Smooth muscle cell (in vitro differentiated cells): Measurements from ENCODE around the gene ALK. TPM values are rescaled to one million over a fixed set of nuclear protein-coding genes. Genes with fewer than 3 reads are reported as not detected.

Experiments
- DNase-seq: peaks from one replicate; lab custom pipeline; 2025; ENCODE audit not compliant: unreplicated experiment; lab: John Stamatoyannopoulos, UW
- H2AFZ ChIP-seq: fragments of 200-600 bp; sonication (generic); 2 replicates; pipeline ENCODE4 v1.6.0; 2016; ENCODE audit warnings: antibody characterized with exemption, low read depth, mild to moderate bottlenecking
- H3F3A ChIP-seq: fragments of 200-600 bp; sonication (generic); 2 replicates; pipeline ENCODE4 v1.6.0; 2017; ENCODE audit warnings: antibody characterized with exemption, low read depth
- H3K27ac ChIP-seq: fragments of 200-600 bp; sonication (generic); 2 replicates; pipeline ENCODE4 v1.5.1; 2016; ENCODE audit warnings: low read depth, mild to moderate bottlenecking
- H3K27me3 ChIP-seq: fragments of 200-600 bp; sonication (generic); 2 replicates; pipeline ENCODE4 v1.6.1; 2016; ENCODE audit warnings: low read depth, mild to moderate bottlenecking
- H3K36me3 ChIP-seq: fragments of 200-600 bp; sonication (generic); 2 replicates; pipeline ENCODE4 v1.5.1; 2016; ENCODE audit warnings: low read depth
- H3K4me1 ChIP-seq: fragments of 200-600 bp; sonication (generic); 2 replicates; pipeline ENCODE4 v1.5.1; 2016; ENCODE audit warnings: low read depth
- H3K4me2 ChIP-seq: fragments of 200-600 bp; sonication (generic); 2 replicates; pipeline ENCODE4 v1.6.0; 2016; ENCODE audit warnings: mild to moderate bottlenecking
- H3K4me3 ChIP-seq: fragments of 200-600 bp; sonication (generic); 2 replicates; pipeline ENCODE4 v1.5.1; 2016; ENCODE audit warnings: mild to moderate bottlenecking
- H3K79me2 ChIP-seq: fragments of 200-600 bp; sonication (generic); 2 replicates; pipeline ENCODE4 v1.6.0; 2016; ENCODE audit warnings: low read depth, mild to moderate bottlenecking
- H3K9ac ChIP-seq: fragments of 200-600 bp; sonication (generic); 2 replicates; pipeline ENCODE4 v1.6.0; 2016; ENCODE audit warnings: low read depth
- H3K9me3 ChIP-seq: fragments of 200-600 bp; sonication (generic); replicated peaks from 2 replicates; pipeline ENCODE4 v1.5.1; 2016; ENCODE audit warnings: low read depth
- H4K20me1 ChIP-seq: fragments of 200-600 bp; sonication (generic); 2 replicates; pipeline ENCODE4 v1.6.0; 2016; ENCODE audit warnings: low read depth
- WGBS: methylation state at CpG from one replicate; pipeline ENCODE4 v1.1.7; 2016; ENCODE audit warnings: low lambda C conversion rate; 5-methylcytosine and 5-hydroxymethylcytosine counted together
- polyA plus RNA-seq: library from polyadenylated mRNA; unstranded; fragments of >200 nt; fragmentation: Nextera tagmentation; extraction: Ambion mirVana; gene quantifications from 2 replicates; pipeline ENCODE4 v1.2.1, GENCODE V29; 2016
- total RNA-seq: library from RNA; depleted of rRNA; stranded (reverse); fragments of >200 nt; gene quantifications from 2 replicates; pipeline ENCODE4 v1.2.3, GENCODE V29; 2014
- TF ChIP-seq, protein P1 (sequence below): fragments of 200-600 bp; sonication (generic); IDR thresholded peaks from 2 replicates; pipeline ENCODE4 v1.5.1; 2017; ENCODE audit warnings: borderline replicate concordance, mild to moderate bottlenecking, antibody characterized with exemption; ENCODE audit not compliant: insufficient read depth, poor library complexity, severe bottlenecking

Gene ALK
- total and polyA plus RNA-seq, 2 experiments from 2014 or later: 0.13 to 0.19 TPM

DNA sequence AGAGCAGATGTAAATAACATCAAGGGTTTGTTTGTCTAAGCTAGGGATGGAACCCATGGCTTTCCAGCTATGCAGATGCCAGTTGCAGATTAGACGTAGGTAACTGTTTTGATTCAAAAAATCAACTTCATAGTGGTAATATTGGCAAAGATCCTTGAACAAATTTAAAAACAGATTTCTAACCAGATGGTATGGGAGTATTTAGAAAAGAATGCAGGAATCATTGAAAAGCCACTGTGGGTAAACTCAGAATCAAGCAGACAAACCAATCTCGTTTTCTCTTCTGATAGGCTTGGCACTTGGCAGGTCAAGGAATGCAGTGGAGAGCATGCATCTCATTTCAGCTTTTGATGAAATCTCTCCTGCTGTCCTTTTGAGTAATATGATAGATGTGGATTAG, 428.7 kb downstream of the ALK start:
- WGBS: 63% methylated on average over 2 of the region's 2 CpGs
- H4K20me1 ChIP-seq: no peaks in the 10 kb centered on the region
- no peak overlapping the region for H3K9ac ChIP-seq
- H3K4me1 ChIP-seq: no peaks in the 10 kb centered on the region
- H3F3A ChIP-seq: no peaks in the 10 kb centered on the region
- no peak for DNase-seq
- no peaks in the 10 kb centered on the region for H3K9me3 ChIP-seq
- peaks cover 9% of the 10 kb centered on the region for H3K27me3 ChIP-seq
- TF ChIP-seq, protein P1, sequence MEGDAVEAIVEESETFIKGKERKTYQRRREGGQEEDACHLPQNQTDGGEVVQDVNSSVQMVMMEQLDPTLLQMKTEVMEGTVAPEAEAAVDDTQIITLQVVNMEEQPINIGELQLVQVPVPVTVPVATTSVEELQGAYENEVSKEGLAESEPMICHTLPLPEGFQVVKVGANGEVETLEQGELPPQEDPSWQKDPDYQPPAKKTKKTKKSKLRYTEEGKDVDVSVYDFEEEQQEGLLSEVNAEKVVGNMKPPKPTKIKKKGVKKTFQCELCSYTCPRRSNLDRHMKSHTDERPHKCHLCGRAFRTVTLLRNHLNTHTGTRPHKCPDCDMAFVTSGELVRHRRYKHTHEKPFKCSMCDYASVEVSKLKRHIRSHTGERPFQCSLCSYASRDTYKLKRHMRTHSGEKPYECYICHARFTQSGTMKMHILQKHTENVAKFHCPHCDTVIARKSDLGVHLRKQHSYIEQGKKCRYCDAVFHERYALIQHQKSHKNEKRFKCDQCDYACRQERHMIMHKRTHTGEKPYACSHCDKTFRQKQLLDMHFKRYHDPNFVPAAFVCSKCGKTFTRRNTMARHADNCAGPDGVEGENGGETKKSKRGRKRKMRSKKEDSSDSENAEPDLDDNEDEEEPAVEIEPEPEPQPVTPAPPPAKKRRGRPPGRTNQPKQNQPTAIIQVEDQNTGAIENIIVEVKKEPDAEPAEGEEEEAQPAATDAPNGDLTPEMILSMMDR: no peak
- no peak overlapping the region for H3K4me2 ChIP-seq
- H3K79me2 ChIP-seq: no peaks in the 10 kb centered on the region
- H3K4me3 ChIP-seq: no peak overlapping the region
- no peak overlapping the region for H3K27ac ChIP-seq
- H2AFZ ChIP-seq: no peak overlapping the region
- no peaks in the 10 kb centered on the region for H3K36me3 ChIP-seq

DNA sequence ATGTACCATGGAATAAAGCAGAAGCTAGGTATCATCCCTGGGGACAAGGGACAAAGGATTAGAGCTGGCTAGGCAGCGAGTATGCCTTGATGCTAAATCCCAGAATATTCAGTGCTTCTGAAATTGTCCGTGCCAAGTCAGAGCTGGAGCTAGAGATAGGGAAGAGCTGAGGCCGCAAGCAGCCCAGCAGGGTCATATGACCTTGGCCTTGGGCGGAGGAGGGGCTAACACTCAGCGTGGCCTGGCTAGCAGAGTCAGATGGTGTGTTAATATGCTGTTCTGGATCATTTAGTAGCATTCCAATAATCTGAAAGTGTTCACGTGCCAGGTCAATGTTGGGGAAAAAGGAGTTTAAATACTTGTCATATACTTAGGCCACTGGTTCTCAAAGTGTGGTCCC, 431.3 kb downstream of the ALK start:
- Histone ChIP-seq H3K4me1 (no peaks in the 10 kb centered on the region), H3K9me3 (no peaks in the 10 kb centered on the region), H3K36me3 (no peaks in the 10 kb centered on the region), H3K27ac (no peak overlapping the region), H3K9ac (no peak overlapping the region), H3K27me3 (peaks cover 3% of the 10 kb centered on the region), H3F3A (no peaks in the 10 kb centered on the region), H3K4me3 (no peak overlapping the region), H4K20me1 (no peaks in the 10 kb centered on the region), H2AFZ (no peak overlapping the region), H3K4me2 (no peak overlapping the region), H3K79me2 (no peaks in the 10 kb centered on the region)
- 79% methylated on average over 6 of the region's 6 CpGs for WGBS
- TF ChIP-seq, protein P1: no peak
- DNase-seq: no peak

GRCh38 chr2:29489568-29489967, 431.8 kb downstream of the ALK start:
- Histone ChIP-seq H3K4me3 (no peak overlapping the region), H2AFZ (no peak overlapping the region), H3K79me2 (no peaks in the 10 kb centered on the region), H3K36me3 (no peaks in the 10 kb centered on the region), H3K4me2 (no peak overlapping the region), H3K27ac (no peak overlapping the region), H3K27me3 (no peaks in the 10 kb centered on the region), H3F3A (no peaks in the 10 kb centered on the region), H3K4me1 (no peaks in the 10 kb centered on the region), H3K9me3 (no peaks in the 10 kb centered on the region), H3K9ac (no peak overlapping the region), H4K20me1 (no peaks in the 10 kb centered on the region)
- DNase-seq: no peak
- TF ChIP-seq, protein P1: no peak
- WGBS: 86% methylated on average over 1 of the region's 1 CpG

DNA sequence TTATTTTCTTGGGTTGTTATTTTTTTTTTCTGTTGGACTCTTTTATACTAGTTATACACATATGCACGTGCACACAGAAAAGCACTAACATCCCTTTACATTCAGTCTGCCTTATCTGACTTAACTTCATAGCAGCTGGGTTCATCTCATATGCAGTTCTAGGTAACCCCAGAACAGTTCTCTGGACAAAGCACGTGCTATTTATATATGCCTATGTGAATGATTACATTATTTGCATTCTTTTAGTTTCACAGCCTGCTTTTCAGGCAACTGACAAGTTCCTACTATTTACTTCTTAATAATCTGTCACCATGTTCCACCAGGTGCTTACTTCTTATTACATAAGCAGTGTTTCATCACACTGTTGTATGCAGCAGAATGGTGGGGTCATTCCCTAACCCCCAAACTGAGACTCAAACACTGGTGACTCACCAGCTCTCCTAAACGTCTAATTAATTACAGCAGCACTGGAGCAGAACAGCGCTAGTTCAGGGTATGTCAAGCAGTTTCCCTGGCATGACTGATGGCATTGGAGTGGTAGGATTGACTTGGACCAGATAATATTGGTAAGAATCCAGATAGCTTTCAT, 433.3 kb downstream of the ALK start:
- DNase-seq: no peak
- no peaks in the 10 kb centered on the region for H3K79me2 ChIP-seq
- H3K36me3 ChIP-seq: no peaks in the 10 kb centered on the region
- TF ChIP-seq, protein P1: no peak
- no peak overlapping the region for H2AFZ ChIP-seq
- H3K4me2 ChIP-seq: no peak overlapping the region
- no peaks in the 10 kb centered on the region for H3K27me3 ChIP-seq
- H3K4me3 ChIP-seq: no peak overlapping the region
- no peak overlapping the region for H3K27ac ChIP-seq
- H3K9ac ChIP-seq: no peak overlapping the region
- no peaks in the 10 kb centered on the region for H3F3A ChIP-seq
- no peaks in the 10 kb centered on the region for H4K20me1 ChIP-seq
- H3K9me3 ChIP-seq: no peaks in the 10 kb centered on the region
- WGBS: 75% methylated on average over 4 of the region's 4 CpGs
- no peaks in the 10 kb centered on the region for H3K4me1 ChIP-seq
